Type B pancreatic cell (in vitro differentiated cells): Measurements from ENCODE around the gene DNMT3A. TPM values are rescaled to one million over a fixed set of nuclear protein-coding genes. Genes with fewer than 3 reads are reported as not detected.

Experiments used
- DNase-seq: peaks from one replicate; pipeline ENCODE4 v3.0.0; 2021; ENCODE audit warnings: mixed read lengths; ENCODE audit not compliant: unreplicated experiment; ENCODE audit errors: extremely low spot score
- H3K27ac Mint-ChIP-seq: 2 replicates; pipeline ENCODE4 v1.8.0; 2021; ENCODE audit warnings: mild to moderate bottlenecking, mixed read lengths
- H3K27me3 Mint-ChIP-seq: 2 replicates; pipeline ENCODE4 v1.8.0; 2021; ENCODE audit warnings: mixed read lengths
- H3K36me3 Mint-ChIP-seq: 2 replicates; pipeline ENCODE4 v1.8.0; 2021; ENCODE audit warnings: mixed read lengths
- H3K4me1 Mint-ChIP-seq: one replicate; pipeline ENCODE4 v1.8.0; 2021; ENCODE audit warnings: mixed read lengths; ENCODE audit not compliant: unreplicated experiment
- H3K4me3 Mint-ChIP-seq: 2 replicates; pipeline ENCODE4 v1.8.0; 2021; ENCODE audit warnings: mild to moderate bottlenecking, mixed read lengths
- H3K9me3 Mint-ChIP-seq: 2 replicates; pipeline ENCODE4 v1.8.0; 2021; ENCODE audit warnings: mixed read lengths
- CTCF ChIP-seq: fragments of 200-600 bp; sonication (generic); conservative IDR thresholded peaks from 2 replicates; pipeline ENCODE4 v1.5.0; 2021; ENCODE audit warnings: antibody characterized with exemption, mild to moderate bottlenecking
- total RNA-seq: library from RNA; stranded (reverse); gene quantifications from 2 replicates; pipeline ENCODE4 v1.2.1, GENCODE V29; 2021; ENCODE audit warnings: low replicate concordance

DNMT3A gene
- total RNA-seq, 1 donor from 2014 or later = 139 TPM

GRCh38 chr2:25240636-25241035 is 101.1 kb downstream of the DNMT3A start:
- no peak for DNase-seq

GRCh38 chr2:25238920-25239319 is 102.8 kb downstream of the DNMT3A start:
- Mint-ChIP-seq H3K4me3 (no peak overlapping the region), H3K9me3 (no peaks in the 10 kb centered on the region), H3K4me1 (peaks cover 4% of the 10 kb centered on the region), H3K36me3 (peaks cover 22% of the 10 kb centered on the region), H3K27ac (no peak overlapping the region), H3K27me3 (no peaks in the 10 kb centered on the region)
- TF ChIP-seq CTCF = no peak
- no peak for DNase-seq

More at GRCh38 chr2:25240636-25241035, 101.1 kb downstream of the DNMT3A start:
- no peaks in the 10 kb centered on the region for H3K9me3 Mint-ChIP-seq
- no peaks in the 10 kb centered on the region for H3K27me3 Mint-ChIP-seq
- H3K27ac Mint-ChIP-seq = no peak overlapping the region
- TF ChIP-seq CTCF = no peak
- H3K4me1 Mint-ChIP-seq = peaks cover 4% of the 10 kb centered on the region
- no peak overlapping the region for H3K4me3 Mint-ChIP-seq
- peaks cover 16% of the 10 kb centered on the region for H3K36me3 Mint-ChIP-seq

GRCh38 chr2:25237764-25238163 is 104.0 kb downstream of the DNMT3A start:
- Mint-ChIP-seq H3K36me3 (peaks cover 26% of the 10 kb centered on the region), H3K27me3 (no peaks in the 10 kb centered on the region), H3K4me1 (peaks cover 4% of the 10 kb centered on the region), H3K4me3 (no peak overlapping the region), H3K27ac (no peak overlapping the region), H3K9me3 (no peaks in the 10 kb centered on the region)
- DNase-seq = no peak
- TF ChIP-seq CTCF = no peak

- Mint-ChIP-seq H3K36me3 (peaks cover 25% of the 10 kb centered on the region), H3K27me3 (no peaks in the 10 kb centered on the region)
These were observed 105.0 kb downstream of the DNMT3A start for GRCh38 chr2:25236736-25237135.

GRCh38 chr2:25234738-25235137 is 107.0 kb downstream of the DNMT3A start:
- Mint-ChIP-seq H3K36me3 (peaks cover 27% of the 10 kb centered on the region), H3K9me3 (no peaks in the 10 kb centered on the region), H3K4me3 (no peak overlapping the region), H3K27me3 (no peaks in the 10 kb centered on the region), H3K4me1 (peaks cover 12% of the 10 kb centered on the region), H3K27ac (no peak overlapping the region)
- DNase-seq = no peak
- TF ChIP-seq CTCF = no peak

More at GRCh38 chr2:25236736-25237135, 105.0 kb downstream of the DNMT3A start:
- H3K27ac Mint-ChIP-seq = no peak overlapping the region
- H3K4me1 Mint-ChIP-seq = peaks cover 5% of the 10 kb centered on the region
- TF ChIP-seq CTCF = no peak
- no peak overlapping the region for H3K4me3 Mint-ChIP-seq
- no peaks in the 10 kb centered on the region for H3K9me3 Mint-ChIP-seq
- no peak for DNase-seq
